H1 (cell line): ENCODE measurements around the gene MLLT6. TPM values are rescaled to one million over a fixed set of nuclear protein-coding genes. Genes with fewer than 3 reads are reported as not detected.

Experiments used
- CTCF ChIA-PET: fragments of 300-600 bp; sonication (Branson Sonifier 250); formaldehyde crosslinking; loops from one replicate; lab custom pipeline; 2021; ENCODE audit not compliant: partially characterized antibody; lab: Charles Lee
- POLR2A ChIA-PET: fragments of 300-600 bp; sonication (Branson Sonifier 250); formaldehyde crosslinking; loops from one replicate; lab custom pipeline; 2021; ENCODE audit warnings: inconsistent platforms; ENCODE audit not compliant: partially characterized antibody; lab: Charles Lee
- DNase-seq, 2 experiments: peaks; one replicate each; pipeline versions ENCODE4 v3.0.0 to v3.0.0-alpha.2; 2010 to 2022; ENCODE audit warnings: low spot score in 2 of 2, low read depth in 1 of 2, mixed read lengths in 1 of 2
- FAIRE-seq: peaks from 2 replicates; lab custom pipeline; 2011; peaks lifted over from hg19 to GRCh38; lab: Jason Lieb, UNC
- H2AFZ ChIP-seq: 2 replicates; pipeline ENCODE4 v1.8.1; 2012; ENCODE audit warnings: low read length, inconsistent platforms
- H2AK5ac ChIP-seq: 2 replicates; pipeline ENCODE4 v1.6.1; 2013; ENCODE audit warnings: low read depth, low read length
- H2BK120ac ChIP-seq: replicated peaks from 2 replicates; pipeline ENCODE3; 2013; ENCODE audit warnings: low read depth, low read length, inconsistent platforms
- H2BK12ac ChIP-seq: 2 replicates; pipeline ENCODE4 v1.6.1; 2013; ENCODE audit warnings: low read depth, low read length
- H2BK15ac ChIP-seq: 2 replicates; pipeline ENCODE4 v1.6.1; 2013; ENCODE audit warnings: low read length
- H2BK20ac ChIP-seq: 2 replicates; pipeline ENCODE4 v1.6.1; 2013; ENCODE audit warnings: low read length
- H2BK5ac ChIP-seq: 2 replicates; pipeline ENCODE4 v1.6.1; 2013; ENCODE audit warnings: low read depth, low read length
- H3K14ac ChIP-seq: 2 replicates; pipeline ENCODE4 v1.6.1; 2013; ENCODE audit warnings: inconsistent platforms; ENCODE audit not compliant: insufficient read length
- H3K18ac ChIP-seq: 2 replicates; pipeline ENCODE4 v1.6.1; 2013; ENCODE audit warnings: low read length; ENCODE audit errors: extremely low read depth
- H3K23ac ChIP-seq: 2 replicates; pipeline ENCODE4 v1.6.1; 2013; ENCODE audit warnings: inconsistent platforms; ENCODE audit not compliant: insufficient read length
- H3K23me2 ChIP-seq: 2 replicates; pipeline ENCODE4 v1.6.1; 2013; ENCODE audit warnings: low read depth, low read length
- H3K27ac ChIP-seq: 2 replicates; pipeline ENCODE4 v1.6.1; 2011; ENCODE audit warnings: low read depth, low read length, inconsistent platforms
- H3K27me3 ChIP-seq, 4 experiments: replicated peaks in 1 of 4; 1 replicate in 1 of 4; 2 replicates in 3 of 4; pipeline versions ENCODE4 v1.6.1 to v1.8.1; 2011 to 2013; ENCODE audit warnings: low read length in 3 of 4, mild to moderate bottlenecking in 3 of 4, inconsistent platforms in 2 of 4, mixed read lengths in 2 of 4, moderate library complexity in 1 of 4; ENCODE audit not compliant: control insufficient read depth in 3 of 4, insufficient read depth in 3 of 4; ENCODE audit errors: extremely low read depth in 1 of 4
- H3K36me3 ChIP-seq, 4 experiments: 2 replicates each; pipeline versions ENCODE4 v1.6.1 to v1.8.1; 2011 to 2013; ENCODE audit warnings: mild to moderate bottlenecking in 4 of 4, low read length in 3 of 4, moderate library complexity in 2 of 4, control low read depth in 1 of 4, inconsistent platforms in 1 of 4; ENCODE audit not compliant: insufficient read depth in 4 of 4, control insufficient read depth in 2 of 4
- H3K4ac ChIP-seq: replicated peaks from 2 replicates; pipeline ENCODE3; 2013; ENCODE audit warnings: low read length, low read depth, mixed read lengths, inconsistent platforms; ENCODE audit not compliant: insufficient read length
- H3K4me1 ChIP-seq, 4 experiments: replicated peaks in 1 of 4; 1 replicate in 1 of 4; 2 replicates in 3 of 4; pipeline versions ENCODE4 v1.6.1 to v1.8.1; 2011 to 2013; ENCODE audit warnings: low read length in 3 of 4, inconsistent platforms in 2 of 4, mixed read lengths in 1 of 4; ENCODE audit not compliant: insufficient read depth in 4 of 4, control insufficient read depth in 3 of 4
- H3K4me2 ChIP-seq, 2 experiments: 2 replicates each; pipeline versions ENCODE4 v1.6.1 to v1.8.1; 2011 to 2013; ENCODE audit warnings: low read depth in 2 of 2, low read length in 2 of 2, control low read depth in 1 of 2, inconsistent platforms in 1 of 2, mild to moderate bottlenecking in 1 of 2; ENCODE audit not compliant: insufficient read depth in 1 of 2
- H3K4me3 ChIP-seq, 4 experiments: fragments of 200-600, 300-600 bp in 1 of 4; sonication (generic), shearing (Covaris generic), sonication (Bioruptor Twin) in 1 of 4; 2 replicates each; pipeline versions ENCODE4 v1.5.1 to v1.8.1; 2011 to 2016; ENCODE audit warnings: low read length in 4 of 4, low read depth in 3 of 4, control low read depth in 2 of 4, inconsistent platforms in 2 of 4, mild to moderate bottlenecking in 2 of 4, mixed read lengths in 1 of 4, moderate library complexity in 1 of 4; ENCODE audit not compliant: insufficient read depth in 2 of 4; ENCODE audit errors: extremely low read depth in 1 of 4
- H3K56ac ChIP-seq: replicated peaks from 2 replicates; pipeline ENCODE3; 2013; ENCODE audit warnings: low read depth, mild to moderate bottlenecking, mixed read lengths, low read length, inconsistent platforms; ENCODE audit not compliant: insufficient read length
- H3K79me1 ChIP-seq: 2 replicates; pipeline ENCODE4 v1.6.1; 2013; ENCODE audit warnings: low read depth, low read length, control low read depth
- H3K79me2 ChIP-seq, 2 experiments: 2 replicates each; pipeline versions ENCODE4 v1.6.1 to v1.8.1; 2012 to 2013; ENCODE audit warnings: low read length in 2 of 2, mild to moderate bottlenecking in 2 of 2, inconsistent platforms in 1 of 2; ENCODE audit not compliant: insufficient read depth in 2 of 2, control insufficient read depth in 1 of 2
- H3K9ac ChIP-seq, 4 experiments: replicated peaks in 1 of 4; 1 replicate in 1 of 4; 2 replicates in 3 of 4; pipeline versions ENCODE4 v1.6.1 to v1.8.1; 2011 to 2013; ENCODE audit warnings: low read depth in 3 of 4, low read length in 3 of 4, control low read depth in 2 of 4, mild to moderate bottlenecking in 2 of 4, moderate library complexity in 2 of 4, inconsistent platforms in 1 of 4; ENCODE audit errors: extremely low read depth in 1 of 4
- H3K9me3 ChIP-seq, 2 experiments: 2 replicates each; pipeline versions ENCODE4 v1.6.1 to v1.8.1; 2012 to 2013; ENCODE audit warnings: mild to moderate bottlenecking in 2 of 2, moderate library complexity in 2 of 2, control low read depth in 1 of 2, inconsistent platforms in 1 of 2, low read depth in 1 of 2, low read length in 1 of 2, mixed read lengths in 1 of 2; ENCODE audit not compliant: insufficient read depth in 2 of 2
- H4K20me1 ChIP-seq, 2 experiments: replicated peaks in 1 of 2; 2 replicates each; pipeline versions ENCODE3 to v1.8.1; 2011 to 2013; ENCODE audit warnings: inconsistent platforms in 2 of 2, low read length in 2 of 2, mild to moderate bottlenecking in 1 of 2; ENCODE audit not compliant: insufficient read depth in 2 of 2, control insufficient read depth in 1 of 2
- H4K5ac ChIP-seq: 2 replicates; pipeline ENCODE4 v1.6.1; 2013; ENCODE audit warnings: low read length, low read depth, mixed read lengths, inconsistent platforms; ENCODE audit not compliant: insufficient read length
- H4K8ac ChIP-seq: 2 replicates; pipeline ENCODE4 v1.8.0; 2013; ENCODE audit warnings: mild to moderate bottlenecking, moderate library complexity, low read length, inconsistent platforms; ENCODE audit not compliant: insufficient read depth; ENCODE audit errors: extremely low read depth
- H4K91ac ChIP-seq: replicated peaks from 2 replicates; pipeline ENCODE3; 2013; ENCODE audit warnings: low read length, mixed read lengths, inconsistent platforms; ENCODE audit not compliant: insufficient read length
- ASH2L ChIP-seq: fragments of 200-600, 300-600 bp; sonication (generic); IDR thresholded peaks from one replicate; pipeline ENCODE4 v1.7.1; 2017; ENCODE audit warnings: low read length
- CTBP2 ChIP-seq: IDR thresholded peaks from 2 replicates; pipeline ENCODE4 v1.7.0; 2011; ENCODE audit warnings: borderline replicate concordance, mild to moderate bottlenecking, moderate library complexity, mixed read lengths, low read length; ENCODE audit not compliant: insufficient read depth, insufficient read length
- EGR1 ChIP-seq: IDR thresholded peaks from 2 replicates; pipeline ENCODE4 v1.6.1; 2011; ENCODE audit warnings: low read depth, low read length, borderline replicate concordance
- FOSL1 ChIP-seq: IDR thresholded peaks from 2 replicates; pipeline ENCODE4 v1.6.1; 2011; ENCODE audit warnings: mild to moderate bottlenecking, low read depth, low read length, moderate library complexity; ENCODE audit not compliant: insufficient read depth
- NANOG ChIP-seq: IDR thresholded peaks from 2 replicates; pipeline ENCODE4 v1.6.1; 2011; ENCODE audit warnings: low read length, low read depth, mild to moderate bottlenecking, inconsistent platforms; ENCODE audit not compliant: insufficient read depth, poor library complexity, severe bottlenecking
- RBBP5 ChIP-seq: IDR thresholded peaks from 2 replicates; pipeline ENCODE4 v1.7.1; 2012; ENCODE audit warnings: low read depth, mild to moderate bottlenecking, inconsistent platforms, low read length, moderate library complexity, borderline replicate concordance
- SRF ChIP-seq: IDR thresholded peaks from 2 replicates; pipeline ENCODE4 v1.6.1; 2011; ENCODE audit warnings: mild to moderate bottlenecking, low read depth, low read length, moderate library complexity
- SUZ12 ChIP-seq: fragments of 200-600 bp; sonication (generic); IDR thresholded peaks from 2 replicates; pipeline ENCODE4 v1.6.1; 2012; ENCODE audit warnings: mild to moderate bottlenecking, inconsistent platforms, low read length, moderate library complexity, mixed read lengths
- TAF1 ChIP-seq: IDR thresholded peaks from 2 replicates; pipeline ENCODE4 v1.6.1; 2011; ENCODE audit warnings: mild to moderate bottlenecking, low read depth, low read length
- YY1 ChIP-seq: IDR thresholded peaks from 2 replicates; pipeline ENCODE4 v1.6.1; 2011; ENCODE audit warnings: low read depth, mild to moderate bottlenecking, low read length
- WGBS, 2 experiments: shearing (Covaris generic) in 1 of 2; methylation state at CpG; one replicate each; pipeline versions ENCODE4 v1.1.6 to v1.1.7; 2013 to 2015; ENCODE audit warnings: low lambda C conversion rate in 2 of 2, mixed read lengths in 2 of 2, inconsistent platforms in 1 of 2, low coverage in 1 of 2, missing lambda C conversion rate in 1 of 2; ENCODE audit not compliant: insufficient replicate concordance in 2 of 2, insufficient coverage in 1 of 2, insufficient read length in 1 of 2; ENCODE audit errors: extremely low coverage in 1 of 2, missing lambda C conversion rate in 1 of 2; 5-methylcytosine and 5-hydroxymethylcytosine counted together
- polyA plus RNA-seq, 7 experiments: library from polyadenylated mRNA; depleted of rRNA in 3 of 7; stranded (reverse) in 5 of 7; unstranded in 2 of 7; fragments of >200 nt in 5 of 7; fragments of 200-250 nt in 2 of 7; gene quantifications; 1 replicate in 5 of 7; 2 replicates in 1 of 7; 4 replicates in 1 of 7; pipeline versions ENCODE4 v1.2.1 to v1.2.3, GENCODE V29; 2011 to 2013; ENCODE audit warnings: missing spikeins in 2 of 7, mixed read lengths in 2 of 7
- total RNA-seq: library from RNA; stranded (reverse); fragmentation: NEBNext Ultra II Directional; extraction: Animal tissue kit (Norgen Biotek cat#: 25700); gene quantifications from 2 replicates; pipeline ENCODE4 v1.2.1, GENCODE V29; 2021

MLLT6 gene
- total and polyA plus RNA-seq, 2 of the 8 experiments (the other 6 are each of a cell fraction or from before 2014, with no cell fraction given): 6.5 to 8.0 TPM

DNA sequence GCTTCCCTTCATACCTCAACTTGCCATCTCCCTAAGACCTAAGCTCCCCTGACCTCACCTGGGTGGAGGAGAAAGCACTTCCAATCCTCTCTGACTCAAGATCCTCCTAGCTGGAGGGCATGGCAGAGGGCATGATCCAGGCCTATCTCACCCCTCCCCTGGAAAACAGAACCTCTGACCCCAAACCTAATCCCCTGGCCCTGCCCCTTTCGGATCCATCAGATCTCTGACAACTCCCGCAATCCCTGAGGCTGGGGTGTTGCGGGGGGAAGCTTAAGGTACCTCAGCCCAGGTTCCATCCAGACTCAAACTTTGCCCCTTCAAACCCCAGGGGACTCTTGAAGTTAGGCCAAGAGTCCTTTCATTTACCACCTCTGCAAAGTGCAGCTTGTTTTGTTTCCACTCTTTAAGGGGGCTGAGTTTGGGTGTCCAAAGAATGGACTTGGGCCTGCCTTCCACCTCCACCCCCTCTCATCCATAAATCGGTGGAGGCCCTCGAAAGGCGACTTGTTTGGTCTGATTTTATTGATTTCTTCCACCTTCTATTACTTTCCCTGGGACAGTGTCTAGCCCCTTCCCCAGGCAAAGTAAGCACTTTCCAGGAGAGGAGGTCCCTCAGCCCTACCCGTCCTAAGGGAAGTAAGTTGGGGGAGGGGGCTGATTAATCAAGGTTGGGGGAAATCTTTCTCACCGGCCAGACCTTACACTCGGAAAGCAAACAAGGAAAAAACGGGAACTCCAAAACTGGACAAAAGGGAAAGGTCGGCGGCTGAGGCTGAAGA is 32.9 kb upstream of the MLLT6 start:
- Histone ChIP-seq H3K79me2 (no peaks in the 10 kb centered on the region), H3K14ac (no peak overlapping the region), H2BK120ac (no peak overlapping the region), H4K91ac (no peak overlapping the region), H3K4me3 (peak overlapping the region; percentile 45 to 71 (median 54)), H3K27me3 (peaks cover 53 to 97% (median 91%) of the 10 kb centered on the region in 4 experiments), H4K8ac (no peak overlapping the region), H3K56ac (no peak overlapping the region), H3K23me2 (peaks cover 11% of the 10 kb centered on the region), H3K9me3 (no peaks in the 10 kb centered on the region), H3K27ac (no peak overlapping the region), H3K4me2 (peak overlapping the region; percentile 86 to 94), H2BK5ac (no peak overlapping the region), H3K9ac (no peak overlapping the region; a peak in 1 of 7 replicates), H3K23ac (no peak overlapping the region), H2AK5ac (peak overlapping the region; percentile 33; the same call in 1 of the 2 replicates), H3K36me3 (no peaks in the 10 kb centered on the region; a peak in 1 of 8 replicates), H2BK20ac (peak overlapping the region; percentile 97), H2BK15ac (peak overlapping the region; percentile 95; the same call in 1 of the 2 replicates), H4K5ac (no peak overlapping the region), H2AFZ (no peak overlapping the region), H2BK12ac (peak overlapping the region; percentile 22; the same call in 1 of the 2 replicates), H3K4me1 (peaks cover 4 to 43% (median 20%) of the 10 kb centered on the region in 4 experiments), H3K4ac (no peak overlapping the region), H4K20me1 (peaks cover 0 to 10% of the 10 kb centered on the region in 2 experiments), H3K79me1 (no peaks in the 10 kb centered on the region), H3K18ac (peak overlapping the region; percentile 75; the same call in 1 of the 2 replicates)
- DNase-seq: peak in 1 of 2 experiments; percentile 70
- CTCF ChIA-PET: interaction anchor here (0.7 to 29.5 kb wide), 9 partner anchors 9 to 124 kb away, joined by 3 to 795 read pairs (median 7); partner anchors contain the start of gene SRCIN1
- POLR2A ChIA-PET: interaction anchor here (0.7 to 3.0 kb wide), 11 partner anchors 19 to 221 kb away, joined by 3 to 17 read pairs (median 3); no protein-coding TSS in a partner anchor
- no peak for FAIRE-seq
- WGBS, 2 experiments: 6% methylated on average over 12 of the region's 12 CpGs; no CpG with 5 or more reads in 1 of the 2 experiments
- TF ChIP-seq FOSL1: no peak
- peak; percentile 48 for TF ChIP-seq CTBP2
- TF ChIP-seq SRF: peak; percentile 86
- 0 out of 2 replicates have a peak, but pooled peaks have one; percentile 14 for TF ChIP-seq TAF1
- peak; percentile 60 for TF ChIP-seq ASH2L
- TF ChIP-seq YY1: 0 out of 2 replicates have a peak, but pooled peaks have one; percentile 19
- no peak for TF ChIP-seq RBBP5
- no peak for TF ChIP-seq NANOG
- 0 out of 2 replicates have a peak, but pooled peaks have one; percentile 15 for TF ChIP-seq SUZ12
- peak; percentile 86 for TF ChIP-seq EGR1
